ENCODE data around the gene AMOT.

AMOT gene

DNA sequence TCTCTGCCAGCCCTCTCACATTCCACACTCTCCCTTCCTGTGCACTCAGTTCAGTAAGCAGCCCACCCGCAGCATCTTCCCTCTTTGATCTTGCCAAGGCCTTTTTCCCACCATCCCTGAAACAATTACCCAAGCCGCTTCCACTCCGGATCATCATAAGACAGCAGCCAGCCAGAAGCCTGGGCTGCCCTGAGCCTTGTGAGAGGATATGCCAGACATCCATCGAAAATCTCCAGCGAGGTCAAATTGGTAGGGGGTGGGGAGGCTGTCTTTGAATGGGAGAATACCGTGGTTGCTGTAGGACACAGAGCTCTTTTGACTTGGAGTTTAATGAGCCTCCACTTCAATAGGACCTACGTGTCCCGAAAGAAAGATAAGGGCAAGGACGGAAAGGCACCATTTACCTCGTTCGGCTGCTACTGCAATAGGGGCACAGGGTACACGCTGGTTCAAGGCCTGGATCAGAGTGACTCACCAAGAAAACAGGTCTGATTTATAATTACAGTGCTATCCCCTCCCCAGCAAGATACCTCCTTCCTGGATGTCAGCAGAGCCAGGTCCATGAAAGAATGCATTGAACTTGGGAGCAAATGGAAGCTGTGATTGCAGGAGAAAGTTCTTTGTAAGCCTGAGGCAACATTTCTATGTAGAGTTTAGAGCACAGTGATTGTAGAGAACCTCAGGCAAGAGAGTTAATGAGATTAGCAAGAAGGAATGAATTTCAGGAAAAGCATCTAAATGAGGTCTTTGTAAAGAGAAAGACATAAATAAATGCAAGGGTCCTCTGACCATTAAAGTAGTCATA lies 39.5 kb downstream of the AMOT start:
- no peak overlapping the region for H3K4me3 ChIP-seq (ENCODE audit: low read depth, low read length)
- ChIA-PET POLR2A (no interaction called here), CTCF (interaction anchor here (0.5 kb wide), 1 partner anchor 1833 kb away, joined by 3 read pairs; no protein-coding TSS in a partner anchor)
- H3K4me1 ChIP-seq (ENCODE audit: control insufficient read depth, insufficient read depth, low read length): no peaks in the 10 kb centered on the region
- TF ChIP-seq ZNF707 (tag by site-specific recombination; IDR thresholded peaks at IDR 0.05) (no peak), ZSCAN16 (tag by site-specific recombination; IDR thresholded peaks at IDR 0.05) (no peak), MZF1 (tag by site-specific recombination; IDR thresholded peaks at IDR 0.05; ENCODE audit: borderline replicate concordance) (no peak), BCL11A (tag by site-specific recombination; IDR thresholded peaks at IDR 0.05; ENCODE audit: low read depth) (no peak), ZFHX2 (tag by site-specific recombination; conservative IDR thresholded peaks at IDR 0.05) (no peak)
- H3K27ac ChIP-seq (ENCODE audit: extremely low read depth, low read depth, low read length): no peak overlapping the region
- peaks cover 40 to 96% of the 10 kb centered on the region in 2 experiments for H3K36me3 ChIP-seq (ENCODE audit: control insufficient read depth in 2 of 2, insufficient read depth in 1 of 2, low read length in 2 of 2)
- H3K9me3 ChIP-seq (ENCODE audit: control insufficient read depth, insufficient read depth, low read depth, low read length): no peaks in the 10 kb centered on the region

DNA sequence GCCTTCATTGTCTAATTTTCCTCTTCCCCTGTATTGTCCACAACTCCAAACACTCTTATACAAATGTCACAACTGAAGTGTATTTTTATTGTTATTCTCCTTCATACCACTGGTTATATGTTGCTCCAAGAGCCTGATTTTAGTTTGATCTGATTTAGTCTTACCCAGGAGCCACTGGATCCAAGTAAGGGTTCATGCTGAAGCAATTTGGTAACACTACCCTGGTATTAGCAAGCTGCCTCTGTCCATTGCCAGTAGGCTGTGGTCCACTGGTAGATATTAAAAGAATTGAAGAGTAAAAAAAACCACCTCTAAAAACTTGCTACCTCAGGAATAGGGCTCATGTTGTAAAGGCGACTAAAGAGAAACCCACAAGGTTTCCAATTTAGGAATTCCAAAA lies 41.2 kb downstream of the AMOT start:
- Histone ChIP-seq H3K9me3 (ENCODE audit: control insufficient read depth, insufficient read depth, low read depth, low read length) (no peaks in the 10 kb centered on the region), H3K4me3 (ENCODE audit: low read depth, low read length) (no peak overlapping the region), H3K4me1 (ENCODE audit: control insufficient read depth, insufficient read depth, low read length) (no peaks in the 10 kb centered on the region), H3K36me3 (ENCODE audit: control insufficient read depth in 2 of 2, insufficient read depth in 1 of 2, low read length in 2 of 2) (peaks cover 34 to 99% of the 10 kb centered on the region in 2 experiments), H3K27ac (ENCODE audit: extremely low read depth, low read depth, low read length) (no peak overlapping the region)
- POLR2A ChIA-PET: no interaction called here
- CTCF ChIA-PET: no interaction called here
- TF ChIP-seq, protein P1, sequence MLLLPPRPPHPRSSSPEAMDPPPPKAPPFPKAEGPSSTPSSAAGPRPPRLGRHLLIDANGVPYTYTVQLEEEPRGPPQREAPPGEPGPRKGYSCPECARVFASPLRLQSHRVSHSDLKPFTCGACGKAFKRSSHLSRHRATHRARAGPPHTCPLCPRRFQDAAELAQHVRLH (tag by site-specific recombination; IDR thresholded peaks at IDR 0.05): no peak
- TF ChIP-seq, protein P2, sequence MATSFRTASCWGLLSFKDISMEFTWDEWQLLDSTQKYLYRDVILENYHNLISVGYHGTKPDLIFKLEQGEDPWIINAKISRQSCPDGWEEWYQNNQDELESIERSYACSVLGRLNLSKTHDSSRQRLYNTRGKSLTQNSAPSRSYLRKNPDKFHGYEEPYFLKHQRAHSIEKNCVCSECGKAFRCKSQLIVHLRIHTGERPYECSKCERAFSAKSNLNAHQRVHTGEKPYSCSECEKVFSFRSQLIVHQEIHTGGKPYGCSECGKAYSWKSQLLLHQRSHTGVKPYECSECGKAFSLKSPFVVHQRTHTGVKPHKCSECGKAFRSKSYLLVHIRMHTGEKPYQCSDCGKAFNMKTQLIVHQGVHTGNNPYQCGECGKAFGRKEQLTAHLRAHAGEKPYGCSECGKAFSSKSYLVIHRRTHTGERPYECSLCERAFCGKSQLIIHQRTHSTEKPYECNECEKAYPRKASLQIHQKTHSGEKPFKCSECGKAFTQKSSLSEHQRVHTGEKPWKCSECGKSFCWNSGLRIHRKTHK (tag by site-specific recombination; IDR thresholded peaks at IDR 0.05): no peak
- TF ChIP-seq ZNF114 (tag by site-specific recombination; IDR thresholded peaks at IDR 0.05) (no peak), ZNF544 (tag by site-specific recombination; IDR thresholded peaks at IDR 0.05) (no peak), ZNF354C (tag by site-specific recombination; IDR thresholded peaks at IDR 0.05; ENCODE audit: borderline replicate concordance, low read depth) (no peak), ZSCAN16 (tag by site-specific recombination; IDR thresholded peaks at IDR 0.05) (no peak), HOXC10 (CRISPR knock-in tag; IDR thresholded peaks at IDR 0.05) (no peak), ZBTB21 (tag by site-specific recombination; IDR thresholded peaks at IDR 0.05) (no peak), ZNF785 (tag by site-specific recombination; IDR thresholded peaks at IDR 0.05) (no peak), ZNF48 (tag by site-specific recombination; IDR thresholded peaks at IDR 0.05) (no peak), ZIC2 (tag by site-specific recombination; IDR thresholded peaks at IDR 0.05) (no peak), SCRT1 (tag by site-specific recombination; IDR thresholded peaks at IDR 0.05; ENCODE audit: borderline replicate concordance) (no peak), KLF16 (tag by site-specific recombination; IDR thresholded peaks at IDR 0.05) (no peak), ZNF404 (tag by site-specific recombination; IDR thresholded peaks at IDR 0.05) (no peak)
- TF ChIP-seq, protein P3, sequence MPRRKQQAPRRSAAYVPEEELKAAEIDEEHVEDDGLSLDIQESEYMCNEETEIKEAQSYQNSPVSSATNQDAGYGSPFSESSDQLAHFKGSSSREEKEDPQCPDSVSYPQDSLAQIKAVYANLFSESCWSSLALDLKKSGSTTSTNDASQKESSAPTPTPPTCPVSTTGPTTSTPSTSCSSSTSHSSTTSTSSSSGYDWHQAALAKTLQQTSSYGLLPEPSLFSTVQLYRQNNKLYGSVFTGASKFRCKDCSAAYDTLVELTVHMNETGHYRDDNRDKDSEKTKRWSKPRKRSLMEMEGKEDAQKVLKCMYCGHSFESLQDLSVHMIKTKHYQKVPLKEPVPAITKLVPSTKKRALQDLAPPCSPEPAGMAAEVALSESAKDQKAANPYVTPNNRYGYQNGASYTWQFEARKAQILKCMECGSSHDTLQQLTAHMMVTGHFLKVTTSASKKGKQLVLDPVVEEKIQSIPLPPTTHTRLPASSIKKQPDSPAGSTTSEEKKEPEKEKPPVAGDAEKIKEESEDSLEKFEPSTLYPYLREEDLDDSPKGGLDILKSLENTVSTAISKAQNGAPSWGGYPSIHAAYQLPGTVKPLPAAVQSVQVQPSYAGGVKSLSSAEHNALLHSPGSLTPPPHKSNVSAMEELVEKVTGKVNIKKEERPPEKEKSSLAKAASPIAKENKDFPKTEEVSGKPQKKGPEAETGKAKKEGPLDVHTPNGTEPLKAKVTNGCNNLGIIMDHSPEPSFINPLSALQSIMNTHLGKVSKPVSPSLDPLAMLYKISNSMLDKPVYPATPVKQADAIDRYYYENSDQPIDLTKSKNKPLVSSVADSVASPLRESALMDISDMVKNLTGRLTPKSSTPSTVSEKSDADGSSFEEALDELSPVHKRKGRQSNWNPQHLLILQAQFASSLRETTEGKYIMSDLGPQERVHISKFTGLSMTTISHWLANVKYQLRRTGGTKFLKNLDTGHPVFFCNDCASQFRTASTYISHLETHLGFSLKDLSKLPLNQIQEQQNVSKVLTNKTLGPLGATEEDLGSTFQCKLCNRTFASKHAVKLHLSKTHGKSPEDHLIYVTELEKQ (tag by site-specific recombination; IDR thresholded peaks at IDR 0.05; ENCODE audit: borderline replicate concordance): no peak
- TF ChIP-seq, protein P4, sequence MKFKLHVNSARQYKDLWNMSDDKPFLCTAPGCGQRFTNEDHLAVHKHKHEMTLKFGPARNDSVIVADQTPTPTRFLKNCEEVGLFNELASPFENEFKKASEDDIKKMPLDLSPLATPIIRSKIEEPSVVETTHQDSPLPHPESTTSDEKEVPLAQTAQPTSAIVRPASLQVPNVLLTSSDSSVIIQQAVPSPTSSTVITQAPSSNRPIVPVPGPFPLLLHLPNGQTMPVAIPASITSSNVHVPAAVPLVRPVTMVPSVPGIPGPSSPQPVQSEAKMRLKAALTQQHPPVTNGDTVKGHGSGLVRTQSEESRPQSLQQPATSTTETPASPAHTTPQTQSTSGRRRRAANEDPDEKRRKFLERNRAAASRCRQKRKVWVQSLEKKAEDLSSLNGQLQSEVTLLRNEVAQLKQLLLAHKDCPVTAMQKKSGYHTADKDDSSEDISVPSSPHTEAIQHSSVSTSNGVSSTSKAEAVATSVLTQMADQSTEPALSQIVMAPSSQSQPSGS (tag by site-specific recombination; IDR thresholded peaks at IDR 0.05; ENCODE audit: low read depth): no peak
